GM19372 (cell line): ENCODE results near the gene LILRA6.

Source experiments
- ATAC-seq: cut with Tn5 transposase; IDR thresholded peaks from one replicate; pipeline ENCODE4 v1.9.1; 2021; ENCODE audit warnings: mild to moderate bottlenecking, low read depth, moderate library complexity; ENCODE audit not compliant: unreplicated experiment

LILRA6 gene

GRCh38 chr19:54190503-54191010 is 52.0 kb downstream of the LILRA6 start:
- ATAC-seq = peak; percentile 45

GRCh38 chr19:54189735-54190502 is 52.7 kb downstream of the LILRA6 start:
- ATAC-seq = peak; percentile 42

GRCh38 chr19:54189145-54189734 is 53.4 kb downstream of the LILRA6 start, which contains the start of gene MBOAT7:
Gene MBOAT7 (minus strand): TSS chr19:54189580. CDS start chr19:54188508, 1,072 bp downstream.
- ATAC-seq = peak; percentile 12

- no peak for ATAC-seq
Measured at GRCh38 chr19:54188215-54188871, 54.2 kb downstream of the LILRA6 start.

GRCh38 chr19:54186934-54187381 is 55.6 kb downstream of the LILRA6 start:
- no peak for ATAC-seq
